Astrocyte of the spinal cord (primary cell): ENCODE measurements around the gene YTHDF2.
"Not testable (repeated sequence)": the region's sequence is repeated elsewhere in the genome, so short reads cannot be mapped to it uniquely, and the experiment has no call there.

Experiments used
- DNase-seq: peaks from one replicate; pipeline ENCODE4 v3.0.0; 2011; ENCODE audit warnings: low read depth, low spot score
- H3K4me3 ChIP-seq: 2 replicates; pipeline ENCODE4 v1.5.1; 2011; ENCODE audit warnings: low read depth, mild to moderate bottlenecking, low read length, moderate library complexity
- in situ Hi-C: cut with HindIII; loops from 2 replicates; pipeline ENCODE4 v1.10.0; 2017; ENCODE audit warnings: low sequenced_read_pairs
- TF ChIP-seq, protein P1 (sequence below): IDR thresholded peaks from 2 replicates; pipeline ENCODE4 v1.5.1; 2012; ENCODE audit warnings: low read depth, mild to moderate bottlenecking, low read length, inconsistent platforms

The YTHDF2 gene

DNA sequence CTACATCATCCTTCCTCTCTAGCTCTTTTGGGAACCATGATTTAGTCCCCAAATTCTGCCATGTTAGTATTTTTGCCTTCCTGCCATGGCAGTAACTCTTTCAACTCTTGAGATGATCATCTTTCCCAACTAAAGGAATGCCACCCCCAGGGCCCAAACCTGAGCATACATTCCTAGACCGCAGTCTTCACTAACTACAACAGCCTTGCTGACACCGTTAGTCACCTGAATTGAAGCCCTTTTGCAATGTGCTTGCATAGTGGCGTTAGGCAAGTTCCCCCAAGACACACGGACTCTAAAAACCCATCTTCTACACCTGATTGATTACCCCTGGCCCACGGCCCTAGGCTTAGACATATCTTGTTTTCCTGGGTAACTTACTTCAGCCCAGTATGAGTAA is 16.4 kb upstream of the YTHDF2 start:
- TF ChIP-seq, protein P1, sequence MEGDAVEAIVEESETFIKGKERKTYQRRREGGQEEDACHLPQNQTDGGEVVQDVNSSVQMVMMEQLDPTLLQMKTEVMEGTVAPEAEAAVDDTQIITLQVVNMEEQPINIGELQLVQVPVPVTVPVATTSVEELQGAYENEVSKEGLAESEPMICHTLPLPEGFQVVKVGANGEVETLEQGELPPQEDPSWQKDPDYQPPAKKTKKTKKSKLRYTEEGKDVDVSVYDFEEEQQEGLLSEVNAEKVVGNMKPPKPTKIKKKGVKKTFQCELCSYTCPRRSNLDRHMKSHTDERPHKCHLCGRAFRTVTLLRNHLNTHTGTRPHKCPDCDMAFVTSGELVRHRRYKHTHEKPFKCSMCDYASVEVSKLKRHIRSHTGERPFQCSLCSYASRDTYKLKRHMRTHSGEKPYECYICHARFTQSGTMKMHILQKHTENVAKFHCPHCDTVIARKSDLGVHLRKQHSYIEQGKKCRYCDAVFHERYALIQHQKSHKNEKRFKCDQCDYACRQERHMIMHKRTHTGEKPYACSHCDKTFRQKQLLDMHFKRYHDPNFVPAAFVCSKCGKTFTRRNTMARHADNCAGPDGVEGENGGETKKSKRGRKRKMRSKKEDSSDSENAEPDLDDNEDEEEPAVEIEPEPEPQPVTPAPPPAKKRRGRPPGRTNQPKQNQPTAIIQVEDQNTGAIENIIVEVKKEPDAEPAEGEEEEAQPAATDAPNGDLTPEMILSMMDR = no peak
- in situ Hi-C loops = no loop called here
- H3K4me3 ChIP-seq = no peak overlapping the region
- no peak for DNase-seq

DNA sequence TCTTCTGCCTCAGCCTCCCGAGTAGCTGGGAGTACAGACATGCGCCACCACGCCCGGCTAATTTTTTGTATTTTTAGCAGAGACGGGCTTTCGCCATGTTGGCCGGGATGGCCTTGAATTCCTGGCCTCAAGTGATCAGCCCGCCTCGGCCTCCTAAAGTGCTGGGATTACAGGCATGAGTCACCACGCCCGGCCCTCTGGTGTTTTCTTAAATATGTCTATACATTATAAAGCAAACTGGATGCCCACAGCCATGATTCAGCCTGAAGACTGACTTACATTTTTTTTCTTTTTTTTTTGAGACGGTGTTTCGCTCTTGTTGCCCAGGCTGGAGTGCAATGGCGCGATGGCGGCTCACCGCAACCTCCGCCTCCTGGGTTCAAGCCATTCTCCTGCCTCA is 14.8 kb upstream of the YTHDF2 start:
- DNase-seq, in situ Hi-C loops, H3K4me3 ChIP-seq: not testable (repeated sequence)

DNA sequence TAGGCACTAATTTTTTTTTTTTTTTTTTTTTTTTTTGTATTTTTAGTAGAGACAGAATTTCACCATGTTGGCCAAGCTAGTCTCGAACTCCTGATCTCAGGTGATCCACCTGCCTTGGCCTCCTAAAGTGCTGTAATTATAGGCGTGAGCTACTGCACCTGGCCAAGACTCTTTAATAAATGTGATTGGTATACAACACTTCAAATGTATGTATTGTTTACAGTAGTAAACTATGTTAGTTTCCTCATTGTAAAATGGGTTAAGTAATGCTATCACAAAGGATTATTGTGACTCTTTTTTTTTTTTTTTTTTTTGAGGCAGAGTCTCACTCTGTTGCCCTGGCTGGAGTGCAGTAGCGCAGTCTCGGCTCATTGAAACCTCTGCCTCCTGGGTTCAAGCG is 11.4 kb upstream of the YTHDF2 start:
- H3K4me3 ChIP-seq, in situ Hi-C loops, DNase-seq: not testable (repeated sequence)

DNA sequence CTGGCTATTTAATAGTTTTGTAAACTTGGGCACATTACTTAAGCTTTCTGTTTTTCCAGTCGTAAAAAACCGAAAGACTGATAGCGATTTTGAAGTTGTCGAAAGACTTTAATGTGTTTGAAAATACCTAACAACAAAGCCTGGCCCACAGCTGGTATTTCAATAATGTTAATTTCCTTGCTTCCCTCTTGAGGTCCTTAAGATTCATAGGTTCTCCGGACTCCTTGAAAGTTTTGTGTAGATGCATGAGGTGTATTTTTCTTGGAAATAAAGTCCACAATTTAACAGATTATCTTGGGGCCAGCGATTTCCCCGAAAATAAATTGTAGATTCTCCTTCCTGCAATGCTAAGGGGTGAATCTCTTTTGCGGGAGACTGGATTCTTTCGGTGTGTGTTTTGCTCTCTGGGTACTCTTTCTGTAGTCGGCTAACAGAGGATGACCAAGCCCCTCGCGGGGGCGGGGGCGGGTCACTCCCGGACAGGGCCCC is 735 bp upstream of the YTHDF2 start:
- H3K4me3 ChIP-seq = peak overlapping the region; percentile 39
- TF ChIP-seq, protein P1 = no peak
- in situ Hi-C loops = no loop called here
- no peak for DNase-seq

DNA sequence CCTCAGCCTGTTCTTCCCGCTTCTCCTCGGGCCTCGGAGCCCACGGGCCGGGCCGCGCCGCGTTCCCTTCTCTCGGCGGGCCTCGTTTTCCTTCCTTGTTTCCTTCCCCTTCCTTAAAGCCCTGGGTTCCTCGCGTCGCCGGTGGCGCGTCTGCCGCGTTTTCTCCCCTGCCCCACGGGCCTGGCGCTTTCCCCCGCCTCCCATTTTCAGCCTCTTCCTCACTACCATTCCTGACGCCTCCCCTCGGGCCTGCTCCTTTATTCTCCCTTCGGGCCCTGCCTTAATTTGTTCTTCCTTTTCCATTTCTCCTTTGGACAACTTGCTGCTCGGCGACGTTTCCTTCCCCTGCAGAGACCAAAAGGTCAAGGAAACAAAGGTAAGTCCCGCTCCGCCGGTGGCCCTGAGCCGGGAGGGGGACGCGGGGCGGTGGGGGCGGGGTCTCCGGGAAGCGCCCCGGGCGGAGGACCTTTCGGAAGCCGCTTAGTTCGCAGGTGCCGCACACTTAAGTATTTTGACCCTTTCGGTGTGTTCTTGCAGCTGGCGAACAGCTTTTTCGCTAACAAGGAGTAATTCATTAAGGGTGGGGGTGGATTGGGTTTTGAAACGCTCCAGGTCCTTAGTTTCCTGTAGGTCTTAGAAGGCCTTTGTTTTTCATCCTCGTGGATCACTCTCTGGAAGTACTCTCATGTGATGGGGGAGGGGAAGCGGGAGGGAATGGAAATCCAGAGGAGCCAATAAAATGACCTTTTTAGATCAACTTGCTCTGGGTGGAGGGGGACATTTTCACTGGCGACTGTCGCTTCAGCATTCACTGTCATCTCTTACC is 780 bp downstream of the YTHDF2 start:
- DNase-seq = peak; percentile 61
- TF ChIP-seq, protein P1 = no peak
- in situ Hi-C loops = no loop called here
- peak overlapping the region; percentile 94 for H3K4me3 ChIP-seq

DNA sequence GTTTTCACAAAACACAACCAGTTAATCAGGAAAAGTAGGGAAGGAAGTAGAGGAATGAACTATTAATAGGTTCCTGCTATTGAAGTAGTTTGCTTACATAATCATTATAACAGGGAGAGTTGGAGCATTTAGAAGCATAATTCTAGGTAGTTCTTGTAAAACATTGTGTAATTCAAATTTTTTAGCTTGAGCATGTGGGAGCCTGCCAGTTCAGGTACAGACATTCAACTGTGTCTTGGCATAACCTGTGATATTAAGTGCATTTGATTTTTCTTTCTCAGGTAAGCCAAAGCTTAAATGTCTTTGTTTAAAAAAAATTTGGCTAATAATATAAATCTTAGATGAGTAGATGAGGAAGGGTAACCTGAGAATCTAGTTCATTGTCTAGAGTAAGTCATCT is 3.4 kb downstream of the YTHDF2 start:
- in situ Hi-C loops = no loop called here
- TF ChIP-seq, protein P1 = no peak
- no peak overlapping the region for H3K4me3 ChIP-seq

DNA sequence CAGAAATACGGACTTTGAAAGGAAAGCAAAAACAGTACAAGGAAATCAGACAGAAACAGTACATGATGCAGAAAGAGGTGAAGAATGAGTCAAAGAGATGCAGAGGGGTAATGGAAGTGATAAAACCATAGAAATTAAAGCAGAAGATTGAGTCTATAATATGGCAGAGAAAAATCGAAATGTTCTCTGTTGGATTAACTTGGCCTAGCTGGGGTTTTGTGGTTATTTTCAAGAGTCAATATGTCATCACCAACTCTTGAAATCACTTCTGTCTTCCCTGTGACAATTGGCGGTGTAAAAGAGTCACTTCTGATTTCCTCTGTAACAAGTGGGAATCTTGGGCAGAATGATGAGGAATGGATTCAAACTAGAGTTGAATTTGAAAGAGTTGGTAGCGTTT is 7.4 kb downstream of the YTHDF2 start:
- in situ Hi-C loops = no loop called here
- DNase-seq = no peak
- H3K4me3 ChIP-seq = no peak overlapping the region
- TF ChIP-seq, protein P1 = no peak

More for the DNA sequence above, 3.4 kb downstream of the YTHDF2 start:
- DNase-seq = no peak
